ENCODE data around the gene KRTAP5-11.

Gene KRTAP5-11

GRCh38 chr11:71555508-71555907, 27.2 kb downstream of the KRTAP5-11 start:
- TF ChIP-seq ZFX (IDR thresholded peaks at IDR 0.05): no peak
- no peak for TF ChIP-seq CTCF (conservative IDR thresholded peaks at IDR 0.05)
- no peak overlapping the region for H3K27ac ChIP-seq

- TF ChIP-seq CTCF (conservative IDR thresholded peaks at IDR 0.05): no peak
- TF ChIP-seq ZFX (IDR thresholded peaks at IDR 0.05): no peak
- H3K27ac ChIP-seq: no peak overlapping the region
Measured at GRCh38 chr11:71554996-71555395, 27.7 kb downstream of the KRTAP5-11 start.

- no peak for TF ChIP-seq ZFX (IDR thresholded peaks at IDR 0.05)
- TF ChIP-seq CTCF (conservative IDR thresholded peaks at IDR 0.05): no peak
- H3K27ac ChIP-seq: no peak overlapping the region
Measured at GRCh38 chr11:71551711-71552110, 31.0 kb downstream of the KRTAP5-11 start.

- no peak overlapping the region for H3K27ac ChIP-seq
- TF ChIP-seq ZFX (IDR thresholded peaks at IDR 0.05) (no peak), CTCF (conservative IDR thresholded peaks at IDR 0.05) (no peak)
Measured at GRCh38 chr11:71548716-71549151, 33.9 kb downstream of the KRTAP5-11 start.

GRCh38 chr11:71548120-71548519, 34.6 kb downstream of the KRTAP5-11 start, which contains the start of gene KRTAP5-9:
Gene KRTAP5-9, plus strand, starts transcription at chr11:71548420. Its CDS starts 238 bp downstream, at chr11:71548658.
- TF ChIP-seq ZFX (IDR thresholded peaks at IDR 0.05) (no peak), CTCF (conservative IDR thresholded peaks at IDR 0.05) (no peak)
- H3K27ac ChIP-seq: no peak within 1 kb of the TSS

GRCh38 chr11:71545405-71545966, 37.2 kb downstream of the KRTAP5-11 start:
- TF ChIP-seq ZFX (IDR thresholded peaks at IDR 0.05) (no peak), CTCF (conservative IDR thresholded peaks at IDR 0.05) (no peak)
- H3K27ac ChIP-seq: no peak overlapping the region

- TF ChIP-seq ZFX (IDR thresholded peaks at IDR 0.05): no peak
- TF ChIP-seq CTCF (conservative IDR thresholded peaks at IDR 0.05): no peak
- H3K27ac ChIP-seq: no peak overlapping the region
Measured at GRCh38 chr11:71544525-71545214, 38.0 kb downstream of the KRTAP5-11 start.
